ENCODE measurements around the gene AIFM2.
A peak's percentile ranks its signal among the peaks of the same experiment; 100 is the strongest.
"Not testable (repeated sequence)": the region's sequence is repeated elsewhere in the genome, so short reads cannot be mapped to it uniquely, and the experiment has no call there.

AIFM2 gene

DNA sequence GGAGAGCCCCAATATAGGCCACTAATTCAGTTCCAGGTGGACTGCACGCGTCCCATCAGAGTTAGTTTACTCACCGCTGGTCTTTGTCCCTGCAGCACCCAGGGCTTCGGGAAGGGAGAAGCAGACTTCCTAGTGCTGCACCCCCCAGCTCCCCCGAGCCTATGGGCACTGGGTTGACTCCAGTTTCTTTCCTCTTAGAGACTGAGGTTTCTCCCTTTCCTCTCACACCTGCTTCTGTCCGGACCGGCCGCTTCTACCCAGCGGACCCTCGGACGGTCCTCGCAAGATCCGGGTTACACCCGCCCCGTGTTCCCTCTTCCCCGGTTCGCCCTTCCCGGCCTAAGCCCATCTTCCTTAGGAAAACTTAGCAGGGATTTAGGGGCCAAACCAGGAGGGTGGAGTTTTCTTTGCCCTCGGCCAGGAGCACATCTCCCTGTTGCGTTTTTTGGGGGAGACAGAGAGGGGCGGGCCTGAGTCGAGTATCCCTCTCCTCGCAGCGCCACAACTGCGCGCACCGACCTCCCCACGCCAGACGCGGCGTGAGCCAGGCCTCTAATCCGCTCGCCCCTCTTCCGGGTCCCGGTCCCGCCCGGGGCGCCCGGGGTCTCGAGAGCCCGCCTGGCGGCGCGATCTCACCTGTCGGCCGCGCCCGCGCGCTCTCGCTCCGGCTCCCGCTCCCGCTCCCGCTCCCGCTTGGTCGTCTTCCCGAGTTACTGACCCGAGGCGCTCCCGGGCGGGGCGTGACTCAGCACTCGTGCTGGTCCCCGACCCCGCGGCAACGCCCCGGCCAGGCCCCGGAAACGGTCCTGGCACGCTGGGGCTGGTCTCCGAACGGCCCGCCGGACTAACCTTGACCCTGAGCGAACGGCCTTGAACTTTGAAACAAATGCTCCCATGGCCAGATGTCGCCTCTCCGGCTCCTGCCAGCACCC is at the start of gene AIFM2:
Gene AIFM2, minus strand, starts transcription at position 728 of the 932 bp plus-strand sequence. CDS start 8,741 bp downstream, outside the sequence.
- Histone ChIP-seq H3K27ac (ENCODE audit: low read length) (no peak within 1 kb of the TSS), H3K4me1 (ENCODE audit: insufficient read depth, low read length) (peaks cover 4% of the 10 kb centered on the region; the same call in 1 of the 2 replicates), H3K36me3 (ENCODE audit: insufficient read depth, low read depth, low read length) (no peaks in the 10 kb centered on the region), H3K27me3 (ENCODE audit: insufficient read depth, low read length) (peaks cover 29% of the 10 kb centered on the region), H3K9ac (ENCODE audit: low read depth, low read length) (peak within 1 kb of the TSS; percentile 84), H3K4me3 (ENCODE audit: low read length) (peak within 1 kb of the TSS; percentile 85), H3K9me3 (ENCODE audit: insufficient read depth, low read depth, low read length) (no peaks in the 10 kb centered on the region)

DNA sequence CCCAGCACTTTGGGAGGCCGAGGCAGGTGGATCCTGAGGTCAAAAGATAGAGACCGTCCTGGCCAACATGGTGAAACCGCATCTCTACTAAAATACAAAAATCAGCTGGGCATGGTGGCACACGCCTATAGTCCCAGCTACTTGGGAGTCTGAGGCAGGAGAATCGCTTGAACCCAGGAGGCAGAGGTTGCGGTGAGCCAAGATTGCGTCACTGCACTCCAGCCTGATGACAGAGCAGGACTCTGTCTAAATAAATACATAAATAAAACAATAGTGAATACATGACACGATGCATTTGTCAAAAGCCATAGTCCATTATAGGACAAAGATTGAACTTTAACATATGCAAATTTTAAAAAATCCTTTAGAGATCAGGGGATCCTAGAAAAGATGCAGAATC is 46.6 kb upstream of the AIFM2 start:
- H3K27ac ChIP-seq (ENCODE audit: low read length); H3K27me3 ChIP-seq (ENCODE audit: insufficient read depth, low read length); H3K4me1 ChIP-seq (ENCODE audit: insufficient read depth, low read length); H3K36me3 ChIP-seq (ENCODE audit: insufficient read depth, low read depth, low read length); H3K4me3 ChIP-seq (ENCODE audit: low read length); H3K9ac ChIP-seq (ENCODE audit: low read depth, low read length); H3K9me3 ChIP-seq (ENCODE audit: insufficient read depth, low read depth, low read length): not testable (repeated sequence)

DNA sequence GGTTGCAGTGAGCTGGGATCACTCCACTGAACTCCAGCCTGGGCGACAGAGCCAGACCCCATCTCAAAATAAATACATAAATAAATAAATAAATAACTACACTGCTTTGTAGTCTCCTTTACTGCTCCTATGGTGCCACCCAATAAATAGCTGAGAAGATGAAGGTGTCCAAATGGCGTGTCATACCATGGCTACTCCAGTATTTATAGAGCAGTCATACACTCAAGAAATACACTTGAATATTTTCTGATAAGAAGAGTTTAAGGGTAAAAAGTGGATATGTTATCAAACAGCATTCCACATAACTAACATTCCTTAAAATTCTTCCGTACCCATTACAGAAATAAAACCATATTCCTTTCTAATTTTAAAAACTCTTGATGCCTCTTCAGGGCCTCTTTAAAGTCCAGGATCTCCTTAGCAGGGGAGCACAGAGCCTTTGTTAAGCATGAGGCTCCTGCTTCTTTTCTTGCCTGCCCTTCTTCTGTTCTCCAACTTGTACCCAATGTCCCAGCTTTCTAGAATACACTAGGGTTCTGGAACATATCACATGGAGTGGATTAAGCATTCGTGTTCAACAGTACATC is 45.6 kb upstream of the AIFM2 start:
- no peaks in the 10 kb centered on the region for H3K36me3 ChIP-seq (ENCODE audit: insufficient read depth, low read depth, low read length)
- H3K27ac ChIP-seq (ENCODE audit: low read length): no peak overlapping the region
- no peak overlapping the region for H3K4me3 ChIP-seq (ENCODE audit: low read length)
- no peaks in the 10 kb centered on the region for H3K4me1 ChIP-seq (ENCODE audit: insufficient read depth, low read length)
- 0 out of 2 replicates have a peak, but pooled peaks cover 3% of the 10 kb centered on the region for H3K27me3 ChIP-seq (ENCODE audit: insufficient read depth, low read length)
- no peak overlapping the region for H3K9ac ChIP-seq (ENCODE audit: low read depth, low read length)
- H3K9me3 ChIP-seq (ENCODE audit: insufficient read depth, low read depth, low read length): no peaks in the 10 kb centered on the region

DNA sequence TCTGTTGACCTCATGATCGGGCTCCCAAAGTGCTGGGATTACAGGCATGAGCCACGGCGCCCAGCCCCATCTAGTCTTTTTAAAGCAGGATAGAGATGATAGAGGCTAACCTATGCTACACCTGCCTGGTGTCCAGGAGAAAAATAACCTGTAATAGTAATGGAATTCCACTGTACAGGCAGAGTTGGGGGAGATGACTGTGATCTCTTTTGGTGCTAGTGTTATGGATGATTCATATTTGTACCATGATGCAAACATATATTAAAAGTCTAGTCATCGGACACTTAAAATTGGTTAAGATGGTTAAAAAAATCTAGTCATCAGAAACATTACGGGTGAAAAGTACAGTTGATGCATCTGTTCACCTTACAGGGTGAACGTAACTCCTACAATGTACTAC is 43.8 kb upstream of the AIFM2 start:
- Histone ChIP-seq H3K36me3 (ENCODE audit: insufficient read depth, low read depth, low read length) (no peaks in the 10 kb centered on the region), H3K9me3 (ENCODE audit: insufficient read depth, low read depth, low read length) (no peaks in the 10 kb centered on the region), H3K4me3 (ENCODE audit: low read length) (no peak overlapping the region), H3K9ac (ENCODE audit: low read depth, low read length) (no peak overlapping the region), H3K4me1 (ENCODE audit: insufficient read depth, low read length) (no peaks in the 10 kb centered on the region), H3K27me3 (ENCODE audit: insufficient read depth, low read length) (no peaks in the 10 kb centered on the region), H3K27ac (ENCODE audit: low read length) (no peak overlapping the region)

DNA sequence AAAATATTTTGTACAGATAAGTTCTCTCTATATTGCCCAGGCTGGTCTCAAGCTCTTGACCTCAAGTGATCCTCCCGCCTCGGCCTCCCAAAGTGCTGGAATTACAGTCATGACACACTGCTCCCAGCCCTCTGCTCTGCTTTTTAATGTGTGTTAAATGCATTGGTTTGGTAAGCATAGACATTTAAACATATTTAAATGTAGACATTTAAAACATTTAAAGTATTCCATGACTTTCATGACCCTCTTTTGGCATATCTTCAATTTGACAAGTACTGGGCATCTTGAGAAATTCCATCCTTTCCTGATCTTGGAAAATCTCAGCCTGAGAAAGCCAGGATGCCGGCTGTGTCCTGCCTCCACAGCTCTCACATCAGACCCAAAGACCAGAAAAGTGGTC is 42.9 kb upstream of the AIFM2 start:
- H3K9ac ChIP-seq (ENCODE audit: low read depth, low read length): no peak overlapping the region
- no peaks in the 10 kb centered on the region for H3K36me3 ChIP-seq (ENCODE audit: insufficient read depth, low read depth, low read length)
- no peak overlapping the region for H3K27ac ChIP-seq (ENCODE audit: low read length)
- no peaks in the 10 kb centered on the region for H3K9me3 ChIP-seq (ENCODE audit: insufficient read depth, low read depth, low read length)
- H3K27me3 ChIP-seq (ENCODE audit: insufficient read depth, low read length): no peaks in the 10 kb centered on the region
- H3K4me1 ChIP-seq (ENCODE audit: insufficient read depth, low read length): no peaks in the 10 kb centered on the region
- H3K4me3 ChIP-seq (ENCODE audit: low read length): no peak overlapping the region

DNA sequence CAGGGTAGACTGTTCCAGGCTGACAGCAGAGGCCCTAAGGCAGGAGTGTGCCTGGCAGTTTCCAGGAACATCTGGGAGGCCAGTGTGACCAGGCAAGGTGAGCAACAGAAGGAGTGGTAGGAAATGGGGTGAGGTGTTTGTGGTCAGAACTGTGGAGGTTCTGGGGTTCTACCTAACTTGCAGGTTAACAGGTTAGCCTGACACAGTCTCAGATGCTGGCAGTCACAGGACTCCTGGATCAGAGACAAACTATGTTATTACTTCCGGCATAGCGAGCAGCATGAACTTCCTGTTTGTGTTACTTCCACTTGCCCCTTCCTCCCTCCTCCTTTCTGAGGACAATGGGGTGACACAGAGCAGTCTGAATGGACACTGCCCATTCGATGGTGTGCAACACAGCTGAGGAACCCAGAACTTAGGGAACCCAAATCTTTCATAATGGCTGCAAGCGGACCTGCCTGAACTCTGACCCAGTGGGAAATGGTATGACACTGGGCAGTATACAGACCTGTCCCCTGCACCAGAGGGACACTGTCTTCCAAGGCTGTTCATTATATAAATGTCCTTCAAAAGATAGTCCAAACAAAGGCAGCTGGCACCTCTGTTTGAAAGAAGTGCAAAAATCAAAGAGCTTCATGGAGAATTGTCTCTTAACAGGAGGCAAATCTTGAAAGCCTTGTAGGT is 41.6 kb upstream of the AIFM2 start:
- H3K9ac ChIP-seq (ENCODE audit: low read depth, low read length): no peak overlapping the region
- no peak overlapping the region for H3K4me3 ChIP-seq (ENCODE audit: low read length)
- H3K36me3 ChIP-seq (ENCODE audit: insufficient read depth, low read depth, low read length): no peaks in the 10 kb centered on the region
- H3K27me3 ChIP-seq (ENCODE audit: insufficient read depth, low read length): no peaks in the 10 kb centered on the region
- no peak overlapping the region for H3K27ac ChIP-seq (ENCODE audit: low read length)
- no peaks in the 10 kb centered on the region for H3K9me3 ChIP-seq (ENCODE audit: insufficient read depth, low read depth, low read length)
- H3K4me1 ChIP-seq (ENCODE audit: insufficient read depth, low read length): 0 out of 2 replicates have a peak, but pooled peaks cover under 1% of the 10 kb centered on the region

DNA sequence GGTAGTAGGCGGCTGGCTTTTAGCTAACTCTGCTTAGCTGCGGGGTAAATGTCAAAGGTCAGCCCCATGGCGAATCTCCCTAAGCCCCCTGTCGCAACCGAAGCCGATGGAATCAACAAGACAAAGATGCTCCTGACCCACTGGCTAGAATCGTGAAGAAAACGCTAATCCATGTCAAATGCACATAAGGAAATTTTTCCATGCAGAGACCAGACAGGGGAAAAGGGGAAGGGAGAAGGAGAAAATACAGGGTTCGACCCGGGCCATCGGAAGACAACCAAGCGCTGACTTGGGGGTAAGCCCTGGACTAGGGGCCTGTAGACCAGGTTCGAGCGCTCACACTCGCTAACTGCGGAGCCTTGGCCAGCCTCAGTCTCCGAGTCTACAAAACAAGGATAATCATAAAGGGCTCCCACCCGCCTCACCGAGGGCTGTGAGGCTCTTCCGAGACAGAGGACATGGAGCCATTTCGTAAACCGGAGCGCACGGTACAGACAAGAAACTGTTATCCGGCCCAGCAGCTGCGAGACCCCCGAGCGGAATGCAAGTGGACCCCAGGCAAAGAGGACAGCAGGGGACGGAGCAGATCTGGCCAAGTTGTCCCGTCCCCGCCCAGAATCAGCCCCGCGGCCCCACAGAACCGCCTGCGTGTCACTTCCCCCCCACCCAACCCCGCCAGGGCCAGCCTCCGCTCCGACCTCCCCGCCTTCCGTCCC is 37.2 kb upstream of the AIFM2 start:
- Histone ChIP-seq H3K9ac (ENCODE audit: low read depth, low read length) (peak overlapping the region; percentile 96), H3K4me3 (ENCODE audit: low read length) (peak overlapping the region; percentile 100), H3K27me3 (ENCODE audit: insufficient read depth, low read length) (no peaks in the 10 kb centered on the region), H3K27ac (ENCODE audit: low read length) (peak overlapping the region; percentile 8), H3K36me3 (ENCODE audit: insufficient read depth, low read depth, low read length) (peaks cover 21% of the 10 kb centered on the region), H3K9me3 (ENCODE audit: insufficient read depth, low read depth, low read length) (no peaks in the 10 kb centered on the region), H3K4me1 (ENCODE audit: insufficient read depth, low read length) (0 out of 2 replicates have a peak, but pooled peaks cover 5% of the 10 kb centered on the region)

DNA sequence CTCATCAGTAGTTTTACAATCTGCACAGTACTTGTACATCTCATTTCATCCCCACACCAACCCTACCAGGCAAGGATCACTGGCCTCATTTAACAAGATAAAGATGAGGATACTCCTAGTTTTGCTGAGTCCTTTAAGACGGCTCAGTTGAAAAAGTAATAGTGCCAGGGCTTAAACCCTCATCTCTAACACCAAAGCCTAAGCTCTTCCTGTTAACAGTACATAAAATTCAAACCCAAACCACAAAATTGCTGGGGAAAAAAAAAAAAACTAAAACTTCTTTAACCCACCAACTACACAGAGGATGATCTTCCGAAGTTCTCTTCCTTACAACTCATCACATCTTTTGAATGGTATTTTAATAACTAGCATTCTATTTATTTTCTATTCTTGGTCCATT is 36.4 kb upstream of the AIFM2 start:
- Histone ChIP-seq H3K27ac (ENCODE audit: low read length) (no peak overlapping the region), H3K9me3 (ENCODE audit: insufficient read depth, low read depth, low read length) (no peaks in the 10 kb centered on the region), H3K4me3 (ENCODE audit: low read length) (peak overlapping the region; percentile 100), H3K9ac (ENCODE audit: low read depth, low read length) (peak overlapping the region; percentile 96), H3K36me3 (ENCODE audit: insufficient read depth, low read depth, low read length) (peaks cover 28% of the 10 kb centered on the region), H3K4me1 (ENCODE audit: insufficient read depth, low read length) (0 out of 2 replicates have a peak, but pooled peaks cover 5% of the 10 kb centered on the region), H3K27me3 (ENCODE audit: insufficient read depth, low read length) (no peaks in the 10 kb centered on the region)

DNA sequence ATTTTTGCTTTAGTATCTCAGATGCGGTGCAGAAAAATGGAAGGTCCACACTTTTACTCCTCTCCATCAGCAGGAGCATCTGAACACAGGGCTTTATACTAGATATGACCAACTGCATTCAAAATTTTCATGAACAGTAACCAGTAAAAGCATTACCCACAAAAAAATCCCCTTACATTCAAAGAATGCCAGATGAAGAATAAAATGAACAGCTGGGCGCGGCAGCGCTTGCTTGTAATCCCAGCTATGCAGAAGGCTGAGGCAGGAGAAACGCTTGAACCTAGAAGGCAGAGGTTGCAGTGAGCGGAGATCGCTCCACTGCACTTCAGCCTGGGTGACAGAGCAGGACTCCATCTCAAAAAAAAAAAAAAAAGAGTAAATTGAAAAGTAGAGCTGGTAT is 34.6 kb upstream of the AIFM2 start:
- Histone ChIP-seq H3K27me3 (ENCODE audit: insufficient read depth, low read length) (no peaks in the 10 kb centered on the region), H3K36me3 (ENCODE audit: insufficient read depth, low read depth, low read length) (peaks cover 29% of the 10 kb centered on the region)

DNA sequence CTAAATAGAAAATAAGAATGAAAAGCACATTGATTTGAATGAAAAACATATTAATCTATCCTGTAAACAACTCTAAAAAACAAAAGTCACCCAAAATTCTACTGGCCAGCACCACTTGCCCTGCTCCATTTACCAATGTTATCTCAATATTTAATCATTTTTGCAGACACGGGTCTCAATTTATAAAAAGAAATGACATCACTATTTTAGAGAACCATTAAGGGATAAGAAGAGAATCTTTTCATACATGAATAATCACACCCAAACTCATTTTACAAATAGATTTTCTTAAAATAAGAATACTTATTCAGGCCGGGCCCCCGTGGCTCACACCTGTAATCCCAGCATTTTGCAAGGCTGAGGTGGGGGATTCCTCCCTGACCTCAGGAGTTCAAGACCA is 33.8 kb upstream of the AIFM2 start:
- Histone ChIP-seq H3K27ac (ENCODE audit: low read length) (no peak overlapping the region), H3K4me3 (ENCODE audit: low read length) (no peak overlapping the region), H3K36me3 (ENCODE audit: insufficient read depth, low read depth, low read length) (peaks cover 34% of the 10 kb centered on the region), H3K9ac (ENCODE audit: low read depth, low read length) (no peak overlapping the region), H3K4me1 (ENCODE audit: insufficient read depth, low read length) (0 out of 2 replicates have a peak, but pooled peaks cover 5% of the 10 kb centered on the region), H3K27me3 (ENCODE audit: insufficient read depth, low read length) (no peaks in the 10 kb centered on the region), H3K9me3 (ENCODE audit: insufficient read depth, low read depth, low read length) (no peaks in the 10 kb centered on the region)

More for the DNA sequence above, 34.6 kb upstream of the AIFM2 start:
- H3K4me3 ChIP-seq (ENCODE audit: low read length): no peak overlapping the region
- no peak overlapping the region for H3K27ac ChIP-seq (ENCODE audit: low read length)
- no peaks in the 10 kb centered on the region for H3K9me3 ChIP-seq (ENCODE audit: insufficient read depth, low read depth, low read length)
- no peak overlapping the region for H3K9ac ChIP-seq (ENCODE audit: low read depth, low read length)
- H3K4me1 ChIP-seq (ENCODE audit: insufficient read depth, low read length): 0 out of 2 replicates have a peak, but pooled peaks cover 5% of the 10 kb centered on the region

DNA sequence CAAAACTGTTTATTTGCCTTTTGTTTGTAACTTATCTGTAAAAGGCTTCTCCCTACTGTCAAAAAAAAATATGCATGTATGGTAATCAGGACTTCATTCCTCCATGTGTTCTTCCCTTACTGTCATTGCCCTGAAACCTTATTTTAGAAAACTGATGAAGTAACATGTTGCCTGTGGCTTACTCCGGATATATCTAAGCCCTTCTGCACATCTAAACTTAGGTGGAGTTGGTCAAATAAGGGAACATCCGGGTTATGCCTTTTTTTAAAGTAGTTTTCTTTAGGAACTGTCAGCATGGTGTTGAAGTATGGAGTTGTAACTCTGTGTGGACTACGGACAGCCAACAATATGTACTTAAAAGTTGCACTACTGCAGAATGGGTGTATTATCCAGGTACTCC is 31.5 kb upstream of the AIFM2 start:
- Histone ChIP-seq H3K27me3 (ENCODE audit: insufficient read depth, low read length) (no peaks in the 10 kb centered on the region), H3K4me1 (ENCODE audit: insufficient read depth, low read length) (0 out of 2 replicates have a peak, but pooled peaks cover 4% of the 10 kb centered on the region), H3K9me3 (ENCODE audit: insufficient read depth, low read depth, low read length) (no peaks in the 10 kb centered on the region), H3K9ac (ENCODE audit: low read depth, low read length) (no peak overlapping the region), H3K4me3 (ENCODE audit: low read length) (no peak overlapping the region), H3K36me3 (ENCODE audit: insufficient read depth, low read depth, low read length) (peaks cover 57% of the 10 kb centered on the region), H3K27ac (ENCODE audit: low read length) (no peak overlapping the region)
